ENCODE measurements around the gene LRBA. TPM values are rescaled to one million over a fixed set of nuclear protein-coding genes. Genes with fewer than 3 reads are reported as not detected.

Gene LRBA
- total RNA-seq, 1 experiment from 2014 or later, result 69.1 TPM

- ChIA-PET CTCF (no interaction called here), POLR2A (no interaction called here)
- no peak for TF ChIP-seq ESRRA (CRISPR knock-in tag; IDR thresholded peaks at IDR 0.05; ENCODE audit: borderline replicate concordance)
- no peak for TF ChIP-seq ZSCAN18 (CRISPR knock-in tag; IDR thresholded peaks at IDR 0.05)
- no peak for TF ChIP-seq JAZF1 (CRISPR knock-in tag; IDR thresholded peaks at IDR 0.05)
- no peak for TF ChIP-seq ARID4B (CRISPR knock-in tag; IDR thresholded peaks at IDR 0.05; ENCODE audit: borderline replicate concordance)
- TF ChIP-seq FOXK1 (CRISPR knock-in tag; IDR thresholded peaks at IDR 0.05), result no peak
- no peak for TF ChIP-seq PRDM15 (CRISPR knock-in tag; IDR thresholded peaks at IDR 0.05)
- TF ChIP-seq ZNF396 (CRISPR knock-in tag; IDR thresholded peaks at IDR 0.05; ENCODE audit: borderline replicate concordance), result no peak
- no peak for TF ChIP-seq CREB1 (CRISPR knock-in tag; IDR thresholded peaks at IDR 0.05)
- ATAC-seq (peak; percentile 86), DNase-seq (ENCODE audit: low spot score) (peak; percentile 31)
- Mint-ChIP-seq H3K36me3 (peaks cover 6% of the 10 kb centered on the region; the same call in 1 of the 2 replicates), H3K4me1 (peaks cover 41% of the 10 kb centered on the region), H3K4me3 (peak overlapping the region; percentile 5), H3K9me3 (peaks cover 3% of the 10 kb centered on the region; the same call in 1 of the 2 replicates), H3K27ac (no peak overlapping the region; the same call in 1 of the 2 replicates), H3K27me3 (ENCODE audit: low read depth) (no peaks in the 10 kb centered on the region)
These were observed 230.8 kb downstream of the LRBA start for GRCh38 chr4:150784305-150784704.

- H3K9me3 Mint-ChIP-seq, result peaks cover 3% of the 10 kb centered on the region; the same call in 1 of the 2 replicates
- POLR2A ChIA-PET, result no interaction called here
- H3K4me3 Mint-ChIP-seq, result no peak overlapping the region
- H3K4me1 Mint-ChIP-seq, result peaks cover 41% of the 10 kb centered on the region
- H3K36me3 Mint-ChIP-seq, result peaks cover 6% of the 10 kb centered on the region; the same call in 1 of the 2 replicates
- no peaks in the 10 kb centered on the region for H3K27me3 Mint-ChIP-seq (ENCODE audit: low read depth)
- DNase-seq (ENCODE audit: low spot score) (no peak), ATAC-seq (no peak)
- H3K27ac Mint-ChIP-seq, result peak overlapping the region; percentile 70
- CTCF ChIA-PET, result no interaction called here
- TF ChIP-seq NFE2L1 (CRISPR knock-in tag; IDR thresholded peaks at IDR 0.05), result no peak
- TF ChIP-seq CDX4 (CRISPR knock-in tag; IDR thresholded peaks at IDR 0.05; ENCODE audit: borderline replicate concordance), result no peak
- no peak for TF ChIP-seq ZNF263 (CRISPR knock-in tag; IDR thresholded peaks at IDR 0.05; ENCODE audit: low read depth)
- no peak for TF ChIP-seq CTCF (IDR thresholded peaks at IDR 0.05)
- TF ChIP-seq USF2 (CRISPR knock-in tag; IDR thresholded peaks at IDR 0.05), result no peak
- TF ChIP-seq ZNF317 (CRISPR knock-in tag; IDR thresholded peaks at IDR 0.05; ENCODE audit: borderline replicate concordance, low read depth), result no peak
- TF ChIP-seq AR (CRISPR knock-in tag; IDR thresholded peaks at IDR 0.05), result no peak
- TF ChIP-seq SOX15 (CRISPR knock-in tag; IDR thresholded peaks at IDR 0.05), result no peak
- no peak for TF ChIP-seq ELF4 (CRISPR knock-in tag; IDR thresholded peaks at IDR 0.05; ENCODE audit: low read depth)
- TF ChIP-seq USF1 (CRISPR knock-in tag; IDR thresholded peaks at IDR 0.05), result no peak
- no peak for TF ChIP-seq ZNF416 (CRISPR knock-in tag; IDR thresholded peaks at IDR 0.05)
These were observed 232.2 kb downstream of the LRBA start for GRCh38 chr4:150782921-150783320.
